SK-N-SH treated with all-trans-retinoic acid at 6 μM for 48 hours (cell line): ENCODE measurements around the gene DOCK2.
A peak's percentile ranks its signal among the peaks of the same experiment; 100 is the strongest.

ENCODE experiments used
- ATAC-seq: fragments of 200-7000 bp; cut with Tn5 transposase; 3 replicates; pipeline ENCODE4 v1.9.1; 2020; ENCODE audit warnings: mild to moderate bottlenecking, moderate library complexity
- ARNTL ChIP-seq: fragments of 450-650 bp; formaldehyde crosslinking; IDR thresholded peaks from 2 replicates; pipeline ENCODE4 v1.5.0; 2020; ENCODE audit warnings: low read depth, mild to moderate bottlenecking, moderate library complexity, borderline replicate concordance
- BACH2 ChIP-seq: fragments of 250-450 bp; sonication (Bioruptor Pico); IDR thresholded peaks from 2 replicates; pipeline ENCODE4 v1.9.0; 2021; ENCODE audit warnings: mild to moderate bottlenecking, borderline replicate concordance
- CREB5 ChIP-seq: fragments of 250-450 bp; sonication (Bioruptor Pico); IDR thresholded peaks from 2 replicates; pipeline ENCODE4 v1.5.1; 2020; ENCODE audit warnings: low read depth, mild to moderate bottlenecking, moderate library complexity
- CSDC2 ChIP-seq: fragments of 250-450 bp; sonication (Bioruptor Pico); IDR thresholded peaks from 2 replicates; pipeline ENCODE4 v1.5.0; 2020; ENCODE audit warnings: mild to moderate bottlenecking, moderate library complexity
- ESRRG ChIP-seq: fragments of 250-450 bp; sonication (Bioruptor Pico); IDR thresholded peaks from 2 replicates; pipeline ENCODE4 v1.6.1; 2021; ENCODE audit warnings: mild to moderate bottlenecking
- GLIS3 ChIP-seq: fragments of 250-450 bp; sonication (Bioruptor Pico); IDR thresholded peaks from 2 replicates; pipeline ENCODE4 v1.5.0; 2020; ENCODE audit warnings: mild to moderate bottlenecking, moderate library complexity
- OSR1 ChIP-seq: fragments of 250-450 bp; sonication (Bioruptor Pico); IDR thresholded peaks from 2 replicates; pipeline ENCODE4 v1.8.0; 2022; ENCODE audit warnings: moderate library complexity, mild to moderate bottlenecking, inconsistent platforms
- POU6F1 ChIP-seq: fragments of 250-450 bp; sonication (Bioruptor Pico); IDR thresholded peaks from 2 replicates; pipeline ENCODE4 v1.8.0; 2021; ENCODE audit warnings: low read depth, mild to moderate bottlenecking, moderate library complexity, borderline replicate concordance
- PPARA ChIP-seq: fragments of 250-450 bp; sonication (Bioruptor Pico); IDR thresholded peaks from 2 replicates; pipeline ENCODE4 v1.5.0; 2020; ENCODE audit warnings: mild to moderate bottlenecking, borderline replicate concordance
- RARB ChIP-seq: fragments of 250-450 bp; sonication (Bioruptor Pico); IDR thresholded peaks from 2 replicates; pipeline ENCODE4 v1.8.0; 2021; ENCODE audit warnings: mild to moderate bottlenecking, moderate library complexity
- SNAI2 ChIP-seq: fragments of 250-450 bp; sonication (Bioruptor Pico); IDR thresholded peaks from 2 replicates; pipeline ENCODE4 v1.5.0; 2020; ENCODE audit warnings: mild to moderate bottlenecking, moderate library complexity
- TOX ChIP-seq: fragments of 250-450 bp; sonication (Bioruptor Pico); IDR thresholded peaks from 2 replicates; pipeline ENCODE4 v1.8.0; 2021; ENCODE audit warnings: mild to moderate bottlenecking, moderate library complexity, borderline replicate concordance
- ZFP3 ChIP-seq: fragments of 250-450 bp; sonication (Bioruptor Pico); IDR thresholded peaks from 2 replicates; pipeline ENCODE4 v1.5.0; 2020; ENCODE audit warnings: mild to moderate bottlenecking, moderate library complexity
- ZNF565 ChIP-seq: fragments of 450-650 bp; formaldehyde crosslinking; conservative IDR thresholded peaks from 2 replicates; pipeline ENCODE4 v1.5.0; 2020; ENCODE audit warnings: low read depth, mild to moderate bottlenecking, moderate library complexity
- ZNF70 ChIP-seq: fragments of 450-650 bp; formaldehyde crosslinking; IDR thresholded peaks from 2 replicates; pipeline ENCODE4 v1.5.0; 2020; ENCODE audit warnings: mild to moderate bottlenecking, moderate library complexity
- TF ChIP-seq, protein P1 (sequence below): fragments of 250-450 bp; sonication (Bioruptor Pico); IDR thresholded peaks from 2 replicates; pipeline ENCODE4 v1.5.1; 2021; ENCODE audit warnings: mild to moderate bottlenecking, moderate library complexity
- TF ChIP-seq, protein P2 (sequence below): fragments of 250-450 bp; sonication (Bioruptor Pico); IDR thresholded peaks from 2 replicates; pipeline ENCODE4 v1.8.0; 2020; ENCODE audit warnings: mild to moderate bottlenecking, moderate library complexity, borderline replicate concordance

Gene DOCK2

GRCh38 chr5:169945831-169946261 lies 308.8 kb downstream of the DOCK2 start:
- TF ChIP-seq ZFP3 (CRISPR knock-in tag) (0 out of 2 replicates have a peak, but pooled peaks have one; percentile 63), BACH2 (no peak)
- ATAC-seq: peak; percentile 93

GRCh38 chr5:169946743-169947295 lies 309.7 kb downstream of the DOCK2 start:
- ATAC-seq: no peak
- TF ChIP-seq, protein P1, sequence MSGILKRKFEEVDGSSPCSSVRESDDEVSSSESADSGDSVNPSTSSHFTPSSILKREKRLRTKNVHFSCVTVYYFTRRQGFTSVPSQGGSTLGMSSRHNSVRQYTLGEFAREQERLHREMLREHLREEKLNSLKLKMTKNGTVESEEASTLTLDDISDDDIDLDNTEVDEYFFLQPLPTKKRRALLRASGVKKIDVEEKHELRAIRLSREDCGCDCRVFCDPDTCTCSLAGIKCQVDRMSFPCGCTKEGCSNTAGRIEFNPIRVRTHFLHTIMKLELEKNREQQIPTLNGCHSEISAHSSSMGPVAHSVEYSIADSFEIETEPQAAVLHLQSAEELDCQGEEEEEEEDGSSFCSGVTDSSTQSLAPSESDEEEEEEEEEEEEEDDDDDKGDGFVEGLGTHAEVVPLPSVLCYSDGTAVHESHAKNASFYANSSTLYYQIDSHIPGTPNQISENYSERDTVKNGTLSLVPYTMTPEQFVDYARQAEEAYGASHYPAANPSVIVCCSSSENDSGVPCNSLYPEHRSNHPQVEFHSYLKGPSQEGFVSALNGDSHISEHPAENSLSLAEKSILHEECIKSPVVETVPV: no peak
- no peak for TF ChIP-seq PPARA (CRISPR knock-in tag)
- TF ChIP-seq CSDC2 (CRISPR knock-in tag): no peak
- TF ChIP-seq, protein P2, sequence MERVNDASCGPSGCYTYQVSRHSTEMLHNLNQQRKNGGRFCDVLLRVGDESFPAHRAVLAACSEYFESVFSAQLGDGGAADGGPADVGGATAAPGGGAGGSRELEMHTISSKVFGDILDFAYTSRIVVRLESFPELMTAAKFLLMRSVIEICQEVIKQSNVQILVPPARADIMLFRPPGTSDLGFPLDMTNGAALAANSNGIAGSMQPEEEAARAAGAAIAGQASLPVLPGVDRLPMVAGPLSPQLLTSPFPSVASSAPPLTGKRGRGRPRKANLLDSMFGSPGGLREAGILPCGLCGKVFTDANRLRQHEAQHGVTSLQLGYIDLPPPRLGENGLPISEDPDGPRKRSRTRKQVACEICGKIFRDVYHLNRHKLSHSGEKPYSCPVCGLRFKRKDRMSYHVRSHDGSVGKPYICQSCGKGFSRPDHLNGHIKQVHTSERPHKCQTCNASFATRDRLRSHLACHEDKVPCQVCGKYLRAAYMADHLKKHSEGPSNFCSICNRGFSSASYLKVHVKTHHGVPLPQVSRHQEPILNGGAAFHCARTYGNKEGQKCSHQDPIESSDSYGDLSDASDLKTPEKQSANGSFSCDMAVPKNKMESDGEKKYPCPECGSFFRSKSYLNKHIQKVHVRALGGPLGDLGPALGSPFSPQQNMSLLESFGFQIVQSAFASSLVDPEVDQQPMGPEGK (CRISPR knock-in tag): no peak
- TF ChIP-seq ZNF565 (CRISPR knock-in tag): no peak
- no peak for TF ChIP-seq RARB (CRISPR knock-in tag)

- no peak for ATAC-seq
- TF ChIP-seq OSR1 (no peak), GLIS3 (CRISPR knock-in tag) (no peak), RARB (CRISPR knock-in tag) (no peak), PPARA (CRISPR knock-in tag) (no peak), ESRRG (CRISPR knock-in tag) (no peak), ZFP3 (CRISPR knock-in tag) (no peak), SNAI2 (CRISPR knock-in tag) (no peak)
- TF ChIP-seq, protein P2 (CRISPR knock-in tag): no peak
Measured at GRCh38 chr5:169950333-169950732, 313.3 kb downstream of the DOCK2 start.

DNA sequence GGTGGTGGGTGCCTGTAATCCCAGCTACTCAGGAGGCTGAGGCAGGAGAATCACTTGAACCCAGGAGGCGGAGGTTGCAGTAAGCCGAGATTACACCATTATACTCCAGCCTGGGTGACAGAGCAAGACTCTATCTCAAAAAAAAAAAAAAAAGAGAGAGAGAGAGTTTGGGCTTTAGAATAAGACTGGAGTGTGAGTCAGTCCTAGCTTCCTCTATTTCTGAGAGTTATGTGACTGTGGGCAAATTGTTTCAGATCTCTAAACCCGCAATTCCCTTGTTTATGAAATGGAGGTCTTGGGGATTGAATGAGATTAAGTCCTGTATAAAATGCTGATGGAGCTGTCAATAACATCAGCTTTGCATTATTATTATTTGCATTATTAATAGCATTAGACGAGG lies 316.1 kb downstream of the DOCK2 start:
- peak; percentile 31; the same call in 1 of the 3 replicates for ATAC-seq

GRCh38 chr5:169954786-169955185 lies 317.7 kb downstream of the DOCK2 start:
- TF ChIP-seq PPARA (CRISPR knock-in tag) (no peak), RARB (CRISPR knock-in tag) (no peak), SNAI2 (CRISPR knock-in tag) (no peak), CREB5 (CRISPR knock-in tag) (no peak), TOX (no peak), ZFP3 (CRISPR knock-in tag) (no peak), ARNTL (no peak), ZNF70 (CRISPR knock-in tag) (no peak), GLIS3 (CRISPR knock-in tag) (no peak), OSR1 (no peak), POU6F1 (no peak)
- TF ChIP-seq, protein P1: no peak
- TF ChIP-seq, protein P2 (CRISPR knock-in tag): no peak
- TF ChIP-seq, all 23 proteins: peak for 0
- no peak for ATAC-seq
